Activated T-cell treated with anti-CD3 and anti-CD28 coated beads for 1 hour (primary cell): ENCODE measurements around the gene SSX2IP.
A peak's percentile ranks its signal among the peaks of the same experiment; 100 is the strongest.

Source experiments
- DNase-seq: peaks from one replicate; pipeline ENCODE4 v3.0.0-alpha.2; 2020; ENCODE audit warnings: low read depth

SSX2IP gene

DNA sequence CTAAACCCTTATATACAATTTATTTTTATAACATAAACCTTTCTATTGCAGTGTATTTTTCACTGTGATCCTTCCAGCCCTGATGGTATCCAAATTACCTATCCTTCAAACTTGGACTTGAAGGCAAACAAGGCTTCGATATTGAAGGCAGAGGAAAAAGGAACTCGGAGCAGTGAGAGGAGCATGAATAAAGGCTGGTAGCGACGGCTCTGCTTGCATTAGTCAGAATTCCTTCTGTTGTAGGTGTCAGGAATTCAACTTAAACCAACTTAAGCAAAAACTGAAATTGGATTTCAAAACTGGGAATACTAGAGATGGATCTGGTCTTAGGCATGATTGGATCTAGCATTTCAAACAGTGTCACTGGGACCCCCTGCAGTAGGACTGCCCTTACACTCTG is 17.8 kb upstream of the SSX2IP start:
- DNase-seq = no peak

DNA sequence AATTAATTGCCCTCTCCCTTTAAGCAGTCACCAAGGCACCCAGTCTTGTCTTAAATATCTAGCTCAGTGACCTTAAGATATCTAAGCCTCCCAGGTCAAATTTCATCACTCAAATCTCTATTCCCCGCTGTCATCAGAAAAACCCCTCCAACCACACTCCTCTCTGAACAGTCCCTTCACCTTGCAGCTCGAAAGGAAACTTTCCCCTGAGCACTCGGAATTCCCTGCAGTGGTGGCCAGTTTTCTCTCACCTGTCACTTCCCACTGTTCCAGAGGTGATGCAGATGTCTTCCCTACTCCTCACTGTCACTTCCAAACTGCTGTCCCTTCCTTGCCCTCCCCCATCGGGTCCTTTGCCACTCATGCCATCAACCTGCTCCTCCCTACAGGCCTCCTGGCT is 15.3 kb upstream of the SSX2IP start:
- DNase-seq = no peak

DNA sequence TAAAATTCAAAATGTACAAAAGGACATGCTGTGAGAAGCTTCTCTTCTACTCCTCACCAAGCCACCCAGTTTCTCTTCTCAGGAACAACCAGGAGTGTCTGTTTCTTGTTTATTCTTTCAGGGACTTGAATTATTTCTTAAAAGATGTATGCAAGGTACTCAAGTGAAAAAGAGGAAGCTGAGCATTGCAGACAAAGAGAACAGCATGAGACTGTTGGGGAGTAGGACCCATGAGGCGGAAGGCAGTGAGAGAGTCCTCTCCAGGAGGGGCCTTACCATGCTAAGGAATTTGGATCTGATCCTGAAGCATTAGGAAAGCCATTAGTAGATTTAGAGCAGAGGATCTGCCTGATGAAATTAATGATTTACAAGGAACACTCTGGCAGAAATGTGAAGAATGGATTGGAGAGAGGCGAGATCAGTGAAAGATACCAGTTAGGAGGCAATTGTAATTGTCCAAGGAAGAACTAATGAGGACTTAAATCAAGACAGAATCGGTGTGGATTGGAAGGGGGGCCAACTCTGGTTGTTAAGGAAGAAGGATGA is 14.7 kb upstream of the SSX2IP start:
- DNase-seq = no peak

DNA sequence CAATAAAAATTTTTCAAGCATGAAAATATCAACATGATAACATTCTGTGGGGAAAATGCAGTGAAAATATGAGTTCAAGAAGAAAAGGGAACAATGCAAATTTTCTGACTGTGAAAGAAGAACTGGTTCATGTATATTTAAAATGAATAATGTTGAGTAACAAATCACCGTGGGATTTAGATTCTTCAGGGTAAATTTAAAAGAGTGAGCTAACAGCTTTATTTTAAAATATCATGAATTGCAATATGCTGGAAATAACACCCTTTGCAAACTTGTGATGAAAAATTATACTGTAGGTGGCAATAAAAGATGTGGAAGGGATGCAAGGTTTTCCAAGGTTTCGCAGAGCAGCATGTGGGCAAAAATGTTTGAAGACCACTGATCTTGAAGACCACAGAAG is 13.2 kb upstream of the SSX2IP start:
- no peak for DNase-seq

DNA sequence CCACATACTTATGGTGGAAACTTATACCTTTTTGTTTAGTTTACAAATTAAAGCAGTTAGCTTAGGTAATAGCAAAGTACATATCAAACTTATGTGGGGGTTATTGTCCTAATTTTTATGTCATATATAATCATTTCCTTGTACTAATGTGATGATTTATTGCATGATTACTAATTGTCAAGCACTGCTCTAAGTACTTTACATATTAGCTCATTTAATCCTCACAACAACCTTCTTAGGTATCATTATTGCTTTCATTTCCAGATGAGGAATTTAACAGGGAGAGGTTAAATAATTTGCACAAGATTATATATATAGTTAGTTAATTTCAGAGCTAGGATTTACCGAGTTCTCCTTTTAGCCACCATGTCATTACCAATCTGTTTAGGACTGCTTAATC is 11.9 kb upstream of the SSX2IP start:
- DNase-seq = no peak

DNA sequence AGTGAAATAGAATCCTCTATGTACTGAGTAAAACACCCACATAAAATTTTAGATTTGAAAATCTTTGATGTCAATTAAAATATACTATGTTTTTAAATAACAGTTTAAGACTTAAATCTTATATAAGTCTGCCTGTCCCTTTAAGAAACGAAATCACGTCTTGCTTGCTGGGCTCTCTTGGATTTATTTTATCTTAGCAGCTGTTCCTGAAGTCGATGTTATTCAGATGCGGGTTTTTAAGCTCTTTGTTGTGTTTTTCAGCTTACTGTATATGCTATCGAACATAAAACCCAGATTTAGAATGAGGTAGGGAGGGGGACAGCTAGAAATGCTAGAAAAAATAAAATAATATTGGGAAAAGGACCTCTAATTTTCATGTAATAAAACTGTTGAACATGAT is 11.1 kb upstream of the SSX2IP start:
- no peak for DNase-seq

DNA sequence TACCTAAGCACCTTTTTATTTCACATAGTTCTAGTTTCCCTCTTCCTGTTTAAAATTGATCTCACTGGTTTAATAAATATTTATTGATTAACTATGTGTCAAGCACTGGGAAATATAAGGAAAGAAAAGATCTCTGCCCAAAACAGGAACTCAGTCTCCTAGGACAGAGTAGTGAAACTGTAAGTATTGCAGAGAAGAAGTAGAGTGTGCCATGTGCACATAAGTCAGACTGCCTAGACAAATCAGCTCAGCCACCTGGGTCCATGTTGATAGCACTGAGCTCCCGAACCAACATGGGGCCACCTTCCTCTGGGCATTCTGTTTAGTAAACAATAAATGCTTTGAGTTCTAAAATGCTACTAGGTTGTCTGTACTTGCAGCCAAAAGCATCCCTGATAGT is 9.8 kb upstream of the SSX2IP start:
- no peak for DNase-seq

DNA sequence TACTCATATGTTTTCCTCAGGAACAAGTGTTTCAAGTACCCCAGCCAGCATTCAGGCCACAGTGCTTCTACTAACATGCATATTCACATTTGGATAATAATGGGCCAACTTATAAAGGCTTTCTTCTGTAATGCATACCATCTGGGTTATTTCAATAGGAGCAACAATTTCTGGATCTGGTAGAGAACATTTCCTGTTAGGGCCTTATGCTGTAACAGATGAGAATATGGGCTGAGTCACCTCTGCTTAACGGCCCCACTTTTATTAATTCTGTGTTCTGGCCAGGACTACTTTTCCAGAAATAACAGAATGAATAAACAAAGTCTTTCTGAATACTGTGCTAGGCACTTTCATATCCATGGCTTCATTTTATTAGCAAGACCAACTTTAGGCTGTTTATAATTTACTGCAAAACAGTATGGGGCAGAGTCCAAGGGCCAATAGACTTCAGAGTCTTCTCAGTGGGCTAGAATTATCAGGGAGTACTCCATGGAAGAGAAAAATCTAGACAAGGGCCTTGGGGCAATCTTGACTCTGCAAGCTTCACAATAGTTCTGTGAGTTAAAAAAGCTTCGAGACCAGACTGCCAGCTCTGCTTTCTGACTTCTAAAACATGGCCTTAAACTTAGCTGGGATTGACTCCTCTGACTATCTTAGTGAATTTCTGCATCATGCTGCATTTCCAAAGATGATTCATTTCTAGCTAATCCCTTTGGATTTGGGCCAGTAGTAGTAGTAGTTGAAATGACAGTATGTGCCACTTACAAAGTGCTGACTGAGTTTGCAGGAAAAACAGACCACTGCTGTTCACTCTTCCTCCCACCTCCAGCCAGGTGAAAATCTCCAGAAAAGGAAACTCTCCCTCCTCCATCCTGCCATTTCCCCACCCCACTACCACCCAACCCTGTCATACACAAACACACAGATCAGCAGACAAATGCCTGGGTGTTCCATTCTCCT is 8.2 kb upstream of the SSX2IP start:
- DNase-seq = no peak

DNA sequence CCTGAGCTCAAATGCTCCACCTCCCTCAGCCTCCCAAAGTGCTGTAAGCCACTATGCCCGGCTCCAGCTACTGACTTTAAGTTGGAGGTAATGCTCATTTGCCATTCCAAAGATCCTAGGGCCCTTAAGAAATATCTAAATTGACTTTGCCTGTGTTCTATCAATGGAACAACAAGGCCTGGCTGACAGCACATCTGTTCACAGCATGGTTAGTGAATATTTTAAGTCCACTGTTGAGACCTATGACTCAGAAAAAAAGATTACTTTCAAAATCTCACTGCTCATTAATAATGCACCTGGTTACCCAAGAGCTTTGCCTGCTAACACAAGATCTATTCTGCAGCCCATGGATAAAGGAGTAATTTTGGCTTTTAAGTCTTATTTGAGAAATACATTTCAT is 3.5 kb upstream of the SSX2IP start:
- DNase-seq = no peak

DNA sequence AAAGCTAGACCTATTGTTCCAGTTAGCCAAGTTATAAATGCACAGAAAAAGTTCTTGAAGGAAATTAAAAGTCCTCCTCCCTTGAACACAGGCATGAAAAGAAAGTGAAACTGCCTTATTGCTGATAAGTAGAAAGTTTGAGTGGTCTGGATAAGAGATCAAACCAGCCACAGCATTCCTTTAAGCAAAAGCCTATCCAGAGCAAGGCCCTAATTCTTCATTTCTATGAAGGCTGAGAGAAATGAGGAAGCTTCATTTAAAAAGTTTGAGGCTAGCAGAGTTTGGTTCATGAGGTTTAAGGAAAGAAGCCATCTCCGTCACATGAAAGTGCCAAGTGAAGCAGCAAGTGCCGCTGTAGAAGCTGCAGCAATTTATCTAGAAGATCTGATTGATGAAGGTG is 2.7 kb upstream of the SSX2IP start:
- DNase-seq = no peak

DNA sequence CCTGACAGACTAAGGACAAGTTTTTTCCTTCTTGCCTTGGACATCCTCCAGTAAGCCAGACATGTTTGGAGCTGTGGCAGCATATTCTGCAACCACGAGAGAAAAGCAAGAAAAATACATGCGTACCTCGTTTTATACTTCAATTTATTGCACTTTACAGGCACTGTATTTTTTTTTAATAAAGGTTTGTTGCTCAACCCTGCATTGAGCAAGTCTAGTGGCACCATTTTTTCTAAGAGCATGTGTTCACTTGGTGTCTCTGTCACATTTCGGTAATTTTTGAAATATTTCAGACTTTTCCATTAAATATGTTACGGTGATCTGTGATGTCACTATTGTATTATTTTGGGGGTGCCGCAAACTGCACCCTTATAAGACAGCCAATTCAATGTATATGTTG is 2.1 kb upstream of the SSX2IP start:
- no peak for DNase-seq

DNA sequence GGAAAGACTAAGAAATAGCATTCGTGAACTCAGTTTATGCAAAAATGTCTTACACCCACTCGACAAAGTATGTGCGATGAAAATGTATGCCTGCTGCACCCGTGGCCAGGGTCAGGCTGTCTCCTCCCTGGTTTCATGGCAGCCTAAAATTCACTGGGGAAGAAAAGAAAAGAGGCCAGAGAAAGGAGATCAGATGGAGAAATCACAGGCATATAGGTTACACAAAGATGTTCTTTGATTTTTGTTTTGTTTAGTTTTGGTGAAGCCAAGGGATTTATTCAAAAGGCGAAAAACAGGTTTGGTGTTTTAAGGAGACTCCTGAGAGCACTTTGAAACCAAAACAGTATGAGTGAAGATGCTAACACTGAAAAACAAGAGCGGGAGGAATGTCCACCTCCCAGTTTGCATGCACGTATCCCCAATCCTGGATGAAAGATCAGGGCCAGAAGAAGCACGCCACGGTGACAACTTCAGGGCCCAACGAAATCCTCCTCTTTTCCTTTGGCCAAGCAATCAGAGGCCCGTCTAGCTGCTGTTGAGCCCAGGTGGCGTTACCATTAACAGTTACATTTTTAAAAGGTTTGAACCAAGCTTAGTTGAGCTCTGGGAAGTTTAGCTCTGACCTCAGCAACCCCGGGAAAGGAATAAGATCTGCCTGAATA is 992 bp upstream of the SSX2IP start:
- DNase-seq = no peak

DNA sequence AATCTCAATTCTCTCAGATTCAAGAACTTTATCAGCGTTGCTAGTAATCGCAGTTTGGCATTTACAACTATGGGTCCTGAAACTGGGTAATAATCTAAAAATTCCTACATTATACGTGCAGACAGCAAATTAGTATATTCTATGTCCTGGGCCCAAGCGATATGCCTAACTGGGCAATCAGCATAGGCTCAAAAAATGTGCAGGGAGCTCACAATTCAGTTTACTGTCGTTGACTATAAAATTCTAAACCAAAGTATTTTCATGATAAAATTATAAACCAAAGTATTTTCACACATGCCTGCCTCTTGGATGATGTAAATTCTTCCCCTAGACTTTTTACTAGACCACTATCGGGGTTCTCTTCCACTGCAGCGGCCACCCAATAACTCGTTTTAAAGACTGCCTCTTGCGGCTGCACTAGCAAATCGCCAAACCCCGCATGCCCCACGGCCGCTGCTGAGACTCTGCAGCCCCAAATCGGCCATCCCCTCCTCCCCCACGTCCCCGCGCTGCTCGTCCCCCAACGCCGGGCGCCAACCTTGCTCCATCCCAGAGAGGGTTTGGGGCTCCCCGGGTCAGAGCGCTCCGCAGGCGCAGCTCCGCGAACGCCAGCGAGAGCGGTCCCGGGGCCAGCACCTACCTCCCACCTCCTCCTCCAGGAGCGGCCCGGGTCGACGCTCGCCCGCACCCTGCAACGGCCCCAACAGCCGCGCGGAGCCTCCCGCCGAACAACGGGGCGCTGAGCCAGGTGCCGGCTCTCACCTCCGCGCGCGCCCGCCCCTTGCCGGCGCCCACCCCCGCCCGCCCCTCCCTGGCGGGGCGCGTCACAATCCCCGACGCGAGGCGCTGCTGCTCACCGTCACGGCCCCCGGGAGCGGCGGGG is 506 bp downstream of the SSX2IP start:
- DNase-seq = peak; percentile 11

DNA sequence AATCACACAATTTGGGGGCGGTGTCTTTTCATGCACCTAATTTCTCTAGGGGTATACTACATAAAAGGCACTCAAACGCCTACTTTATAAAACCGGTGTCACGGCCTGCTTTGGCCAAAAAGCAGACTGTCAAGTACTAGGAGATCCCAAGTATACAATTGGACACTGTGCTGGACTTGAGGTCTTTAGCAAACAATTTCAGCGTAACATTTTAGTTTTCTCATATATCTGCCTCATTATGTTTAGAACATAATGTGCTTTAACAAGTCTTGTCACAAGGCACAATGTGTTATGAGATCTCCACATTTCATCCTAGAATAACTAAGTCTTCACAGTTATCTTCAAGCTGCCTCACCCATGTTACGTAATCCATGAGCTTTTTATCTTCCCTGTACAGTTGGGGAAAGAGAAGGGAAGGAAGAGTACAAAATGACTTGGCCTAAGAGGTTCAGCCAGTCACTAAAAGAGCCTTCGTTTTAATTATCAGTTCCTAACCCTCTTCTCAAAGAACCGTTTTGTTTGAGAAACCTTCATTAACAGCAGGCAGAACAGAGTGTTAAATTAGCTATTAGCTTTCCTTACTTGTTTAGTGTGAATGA is 1.7 kb downstream of the SSX2IP start:
- DNase-seq = no peak

DNA sequence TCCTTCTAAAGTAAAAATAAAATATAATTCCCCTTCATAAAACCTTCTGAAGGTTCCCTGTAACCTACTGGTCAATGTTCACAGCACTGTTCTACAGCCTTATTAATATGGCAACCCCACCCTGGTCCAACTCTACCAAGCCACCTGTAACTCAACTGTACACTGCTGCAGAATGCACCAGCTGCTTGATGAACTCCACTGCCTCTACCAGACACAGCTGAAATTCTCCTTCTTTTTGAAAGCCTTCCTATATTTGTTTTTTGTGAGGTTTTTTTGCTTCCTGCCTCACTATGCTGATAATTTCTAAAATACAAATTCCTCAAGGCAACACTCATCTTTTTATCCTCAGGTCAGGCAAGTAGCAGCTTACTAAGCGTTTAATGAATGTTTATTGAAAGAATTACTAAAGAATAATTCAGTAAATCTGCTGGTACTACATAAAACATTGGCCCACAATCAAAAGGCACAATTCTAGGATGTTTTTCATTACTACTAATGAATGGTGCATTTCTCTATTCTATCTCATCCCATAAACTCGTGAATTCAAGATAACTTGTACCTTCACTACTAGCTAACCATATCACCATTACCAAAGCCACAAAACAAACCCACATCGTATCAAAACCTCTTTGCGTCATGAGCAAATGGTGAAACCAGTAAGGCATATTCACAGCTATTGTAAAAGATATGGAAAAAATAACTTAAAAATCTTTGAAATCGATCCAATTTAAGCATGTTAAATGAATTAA is 2.4 kb downstream of the SSX2IP start:
- DNase-seq = no peak

DNA sequence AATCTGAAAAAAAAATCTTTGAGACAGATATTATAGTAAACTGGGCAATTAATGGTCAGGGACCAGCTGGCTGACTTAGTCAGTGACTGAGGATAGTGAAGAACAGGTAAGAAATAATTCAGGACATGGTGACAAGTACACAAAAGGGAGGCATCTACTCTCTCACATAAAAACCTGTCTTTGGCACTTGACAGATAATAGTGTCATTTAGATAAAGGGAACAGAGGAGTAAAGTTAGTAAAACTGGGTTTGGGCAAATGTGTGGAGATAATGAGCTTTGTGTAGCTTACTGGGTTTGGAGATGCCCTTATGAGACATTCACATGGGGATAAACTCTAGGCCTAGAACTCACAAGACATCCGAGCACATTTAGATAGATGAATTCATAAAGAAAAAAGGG is 4.0 kb downstream of the SSX2IP start:
- DNase-seq = no peak

DNA sequence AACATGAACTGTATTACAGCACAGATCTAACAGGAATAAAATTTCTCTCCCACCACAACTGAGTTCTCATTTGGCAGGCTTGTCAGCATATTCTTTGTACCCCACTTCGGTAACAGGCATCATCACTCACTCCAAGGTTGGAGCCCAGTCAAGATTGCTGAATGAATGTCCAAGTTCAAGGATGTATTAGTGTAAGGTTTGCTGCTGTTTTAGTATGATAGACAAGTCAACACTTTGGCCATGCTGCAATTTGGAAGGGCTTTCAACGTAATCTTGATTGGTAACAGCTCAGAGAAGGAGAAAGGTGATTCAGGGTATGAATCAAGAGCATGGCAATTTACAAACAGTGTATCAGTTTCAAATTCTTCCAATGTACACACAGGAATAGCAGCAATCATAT is 6.8 kb downstream of the SSX2IP start:
- DNase-seq = no peak

DNA sequence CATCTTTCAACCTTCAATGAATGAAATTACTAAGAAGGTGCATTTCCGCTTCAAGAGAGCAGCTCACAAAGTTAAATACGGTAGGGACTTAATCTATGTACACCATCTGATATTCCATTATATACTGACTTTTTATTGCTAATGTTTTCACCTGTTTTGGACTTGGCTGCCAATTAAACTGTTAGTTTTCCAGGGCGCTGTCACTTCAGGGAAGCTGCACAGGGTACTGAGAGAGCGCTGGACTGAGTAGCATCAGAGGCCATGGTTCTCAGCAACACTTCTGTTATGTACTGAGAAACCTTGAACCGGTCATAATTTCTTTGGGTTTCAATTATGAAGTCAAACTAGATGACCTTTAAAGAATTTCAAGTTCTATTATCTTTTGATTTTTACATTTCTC is 8.2 kb downstream of the SSX2IP start:
- no peak for DNase-seq

DNA sequence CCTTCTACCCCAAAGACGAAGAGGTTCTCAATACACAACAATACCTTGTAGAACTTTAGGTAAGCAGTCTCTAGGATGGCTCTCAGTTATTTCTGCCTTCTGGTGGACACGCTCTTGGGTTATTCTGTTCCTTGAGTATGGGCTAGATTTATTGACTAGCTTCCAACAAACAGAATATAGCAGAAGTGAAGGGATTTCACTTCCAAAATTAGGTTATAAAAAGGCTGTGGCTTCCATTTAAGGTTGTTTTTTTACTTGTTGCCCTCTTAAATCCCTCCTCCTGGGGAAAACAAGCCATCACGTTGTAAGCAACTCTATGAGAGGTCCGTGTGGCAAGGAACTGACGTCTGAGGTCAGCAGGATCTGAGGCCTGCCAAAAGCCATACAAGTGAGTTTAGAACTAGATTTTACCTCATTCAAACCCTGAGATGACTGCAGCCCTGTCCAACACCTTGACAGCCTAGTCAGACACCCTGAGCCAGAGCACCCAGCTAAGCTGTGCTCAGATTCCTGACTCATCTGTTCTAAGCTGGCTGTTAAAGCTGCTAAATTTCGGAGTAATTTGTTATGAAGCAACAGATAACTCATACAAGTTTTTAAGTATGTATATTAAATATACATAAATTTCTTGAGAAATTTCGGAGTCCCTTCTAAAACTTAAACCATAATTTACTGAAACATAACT is 12.7 kb downstream of the SSX2IP start:
- no peak for DNase-seq

DNA sequence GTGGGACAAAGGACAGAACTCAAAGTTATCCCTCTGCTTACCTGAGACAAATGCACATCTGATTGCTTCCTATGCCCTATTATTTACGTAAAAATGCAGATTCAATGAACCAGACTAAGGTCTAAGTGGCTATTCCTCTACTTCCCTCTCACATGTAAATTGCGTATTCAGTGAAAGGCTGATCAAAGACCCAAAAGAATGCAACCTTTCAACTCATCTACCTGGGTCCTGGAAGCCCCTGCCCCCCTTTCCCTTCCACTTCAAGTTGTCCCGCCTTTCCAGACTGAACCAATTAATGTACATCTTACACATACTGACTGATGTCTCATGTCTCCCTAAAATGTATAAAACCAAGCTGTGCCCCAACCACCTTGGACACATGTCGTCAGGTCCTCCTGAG is 14.6 kb downstream of the SSX2IP start:
- DNase-seq = no peak

DNA sequence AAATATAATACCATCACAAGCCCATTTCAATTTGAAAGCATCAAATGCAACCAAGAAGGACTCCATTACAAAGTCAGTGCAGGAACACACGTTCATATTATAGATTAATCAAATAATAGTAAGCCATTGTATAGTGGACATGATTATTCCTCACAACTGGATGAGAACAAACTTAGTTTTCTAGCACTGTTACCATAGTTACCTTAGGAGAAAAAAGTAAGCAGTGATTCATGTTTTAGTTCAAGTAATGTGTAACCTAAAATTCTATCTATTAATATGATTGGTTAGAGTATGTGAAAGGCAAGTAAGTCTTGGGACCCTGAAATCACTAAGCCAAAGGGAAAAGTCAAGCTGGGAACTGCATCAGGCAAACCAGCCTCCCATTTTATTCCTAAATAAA is 15.2 kb downstream of the SSX2IP start:
- DNase-seq = no peak
